DMS79 (cell line): ENCODE measurements around the gene PABPC3.

Experiments used
- DNase-seq: peaks from one replicate; lab custom pipeline; 2025; lab: John Stamatoyannopoulos, UW

PABPC3 gene

DNA sequence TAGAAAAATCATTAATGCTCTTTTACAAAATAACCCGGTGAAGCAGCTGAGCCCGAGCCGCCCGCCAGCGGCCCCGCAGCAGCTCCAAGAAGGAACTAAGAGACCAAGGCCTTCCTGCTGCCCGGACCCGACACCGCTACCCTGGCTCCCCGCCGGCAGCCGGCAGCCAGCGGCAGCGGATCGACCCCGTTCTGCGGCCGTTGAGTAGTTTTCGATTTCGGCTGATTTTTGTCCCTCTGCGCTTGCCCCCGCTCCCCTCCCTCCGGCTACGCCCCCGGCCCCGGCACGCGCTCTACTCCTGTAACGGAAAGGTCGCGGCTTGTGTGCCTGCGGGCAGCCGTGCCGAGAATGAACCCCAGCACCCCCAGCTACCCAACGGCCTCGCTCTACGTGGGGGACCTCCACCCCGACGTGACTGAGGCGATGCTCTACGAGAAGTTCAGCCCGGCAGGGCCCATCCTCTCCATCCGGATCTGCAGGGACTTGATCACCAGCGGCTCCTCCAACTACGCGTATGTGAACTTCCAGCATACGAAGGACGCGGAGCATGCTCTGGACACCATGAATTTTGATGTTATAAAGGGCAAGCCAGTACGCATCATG, at the start of gene PABPC3:
Gene PABPC3, plus strand, starts transcription at position 286 of the 603 bp plus-strand sequence. Its CDS starts 63 bp downstream, at position 349.
- no peak for DNase-seq

DNA sequence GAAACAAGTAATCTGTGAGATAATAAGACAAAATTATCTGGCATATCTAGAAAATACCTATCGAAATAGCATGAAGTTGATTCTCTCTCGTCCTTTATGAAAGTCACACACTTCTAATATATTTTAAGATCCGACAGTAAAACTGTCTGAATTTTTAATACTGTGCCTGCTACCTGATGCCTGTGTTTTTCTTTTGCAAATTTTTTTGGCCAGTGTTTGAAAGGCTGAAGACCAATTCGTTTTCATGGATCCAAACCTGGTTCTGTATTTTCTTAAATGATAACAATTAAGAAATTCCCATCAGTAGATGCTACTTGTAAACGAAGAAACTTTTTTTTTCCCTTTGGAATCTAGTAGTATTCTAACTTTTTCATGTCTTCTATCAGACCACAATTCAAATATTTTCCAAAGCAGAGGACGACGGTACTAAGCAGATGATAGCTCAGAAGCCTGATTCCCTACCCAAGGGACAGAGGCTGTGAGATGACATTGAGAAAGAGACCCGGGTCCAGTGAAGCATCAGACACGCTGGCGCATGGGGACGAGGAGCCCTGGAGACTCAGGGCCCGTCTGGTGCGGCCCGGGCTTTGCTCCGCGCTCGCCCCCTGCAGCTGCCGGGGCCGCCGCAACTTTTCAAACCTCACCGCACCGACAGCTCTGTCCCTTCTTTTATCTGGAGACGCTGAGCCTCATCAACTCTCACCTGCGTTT, 49.5 kb upstream of the PABPC3 start:
- no peak for DNase-seq

DNA sequence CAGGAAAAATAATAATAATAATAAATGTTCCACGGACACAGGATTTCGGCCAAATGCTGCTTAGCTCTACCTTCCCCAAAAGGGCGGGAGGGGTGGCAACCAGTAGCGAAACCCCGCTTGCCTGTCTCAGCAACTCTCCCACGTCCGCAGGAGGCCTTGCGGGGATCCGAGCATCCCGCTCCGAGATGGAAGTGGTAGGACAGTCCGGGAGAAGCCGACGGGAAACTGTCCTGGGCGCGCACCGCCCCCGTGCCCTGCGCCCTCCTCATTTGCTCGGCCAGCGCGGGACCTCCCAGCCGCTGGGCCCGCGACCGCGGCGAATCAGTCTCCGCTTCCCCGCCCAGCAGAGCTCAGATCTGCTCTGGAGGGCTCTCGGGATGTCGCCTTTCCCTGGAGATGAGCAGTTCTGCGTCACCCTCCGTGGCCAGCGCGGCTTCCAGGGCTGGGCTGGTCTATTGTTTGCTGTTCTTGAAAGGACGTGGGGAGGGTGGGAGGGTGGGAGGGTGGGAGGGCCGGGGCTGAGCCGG, 48.9 kb upstream of the PABPC3 start:
- no peak for DNase-seq

DNA sequence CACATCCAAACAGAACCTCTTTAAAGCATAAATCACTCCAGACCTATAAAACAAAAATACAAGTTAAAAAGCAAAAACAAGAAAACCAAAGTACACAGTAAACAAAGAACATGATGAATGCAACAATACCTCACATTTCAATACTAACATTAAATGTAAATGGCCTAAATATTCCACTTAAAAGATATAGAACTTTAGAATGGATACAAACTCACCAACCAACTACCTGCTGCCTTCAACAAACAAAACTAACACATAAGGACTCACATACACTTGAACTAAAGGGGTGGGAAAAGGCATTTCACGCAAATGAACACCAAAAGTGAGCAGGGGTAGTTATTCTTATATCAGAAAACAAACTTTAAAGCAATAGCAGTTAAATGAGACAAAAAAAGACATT, 44.9 kb upstream of the PABPC3 start:
- DNase-seq = no peak

DNA sequence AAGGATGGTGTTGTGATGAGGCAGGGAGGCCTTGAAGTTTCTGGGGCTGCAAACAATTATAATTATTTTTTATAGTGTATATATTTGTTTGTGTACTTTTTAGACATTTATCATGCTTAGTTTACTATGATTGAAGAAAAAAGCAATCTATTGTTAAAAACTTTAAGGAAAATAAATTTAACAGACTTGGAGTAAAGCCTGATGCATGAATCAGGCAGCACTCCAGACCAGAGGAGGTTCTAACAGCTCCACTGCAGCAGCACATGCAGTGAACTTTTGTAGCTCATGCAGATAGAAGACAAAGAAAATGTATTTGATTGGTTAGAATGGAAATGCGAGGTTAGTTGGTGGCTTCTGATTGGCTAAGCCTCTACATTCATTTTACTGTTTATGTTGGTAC, 36.8 kb upstream of the PABPC3 start:
- no peak for DNase-seq

DNA sequence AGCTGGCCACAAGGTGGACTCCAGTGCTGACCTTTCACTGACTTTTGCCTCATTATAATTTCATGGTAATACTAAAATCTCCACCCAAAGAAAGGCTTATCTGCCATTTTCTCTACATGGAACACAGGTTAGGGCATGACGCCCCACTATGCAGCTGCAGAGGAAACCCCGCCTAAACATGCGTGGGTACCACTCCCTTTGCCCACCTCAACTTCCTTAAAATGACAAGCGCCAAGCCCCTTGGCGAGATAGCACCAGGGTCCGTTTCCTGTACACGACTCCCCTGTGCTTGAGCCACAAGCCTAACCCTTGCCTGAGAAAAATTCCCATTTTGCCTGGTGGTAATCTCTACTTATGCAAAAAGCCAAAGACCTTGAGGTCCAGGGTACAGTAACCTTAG, 36.0 kb upstream of the PABPC3 start:
- DNase-seq = no peak

DNA sequence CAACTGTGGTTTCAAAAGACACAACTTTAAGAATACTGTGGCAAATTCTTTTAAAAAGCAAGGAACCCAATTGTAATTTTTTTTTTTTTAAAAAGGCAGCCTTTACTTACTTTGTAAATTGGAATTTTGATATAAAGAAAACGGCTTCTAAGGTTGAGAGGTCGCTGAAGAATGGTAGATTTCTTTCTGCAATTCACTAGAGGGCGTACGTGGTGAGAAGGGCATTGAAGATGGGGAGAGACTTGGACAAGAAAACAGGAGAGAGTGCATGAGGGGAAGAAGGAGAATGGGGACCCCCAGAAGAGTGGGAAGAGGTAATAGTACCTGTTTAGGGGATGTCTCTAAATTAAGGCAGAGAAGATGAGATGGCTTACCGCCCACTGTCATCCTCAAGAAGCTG, 33.5 kb upstream of the PABPC3 start:
- no peak for DNase-seq

DNA sequence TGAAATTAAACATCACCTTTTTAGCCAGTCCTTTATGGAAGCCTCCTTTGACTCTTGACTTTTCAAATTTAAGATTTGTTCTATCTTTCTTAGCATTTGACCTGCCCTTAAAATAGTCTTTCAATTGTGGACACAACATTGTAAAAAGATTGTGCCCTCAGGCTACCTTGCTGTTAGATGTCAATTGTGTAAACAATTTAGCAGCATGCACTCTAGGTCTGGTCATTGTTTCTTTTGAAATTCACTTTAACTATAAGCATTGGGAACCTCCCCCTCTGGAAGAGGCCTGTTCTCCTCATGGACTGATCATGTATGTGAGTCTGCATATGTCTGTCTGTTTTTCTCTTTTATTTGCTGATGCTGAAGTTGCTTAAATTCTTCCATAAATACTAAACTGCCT, 31.5 kb upstream of the PABPC3 start:
- no peak for DNase-seq

DNA sequence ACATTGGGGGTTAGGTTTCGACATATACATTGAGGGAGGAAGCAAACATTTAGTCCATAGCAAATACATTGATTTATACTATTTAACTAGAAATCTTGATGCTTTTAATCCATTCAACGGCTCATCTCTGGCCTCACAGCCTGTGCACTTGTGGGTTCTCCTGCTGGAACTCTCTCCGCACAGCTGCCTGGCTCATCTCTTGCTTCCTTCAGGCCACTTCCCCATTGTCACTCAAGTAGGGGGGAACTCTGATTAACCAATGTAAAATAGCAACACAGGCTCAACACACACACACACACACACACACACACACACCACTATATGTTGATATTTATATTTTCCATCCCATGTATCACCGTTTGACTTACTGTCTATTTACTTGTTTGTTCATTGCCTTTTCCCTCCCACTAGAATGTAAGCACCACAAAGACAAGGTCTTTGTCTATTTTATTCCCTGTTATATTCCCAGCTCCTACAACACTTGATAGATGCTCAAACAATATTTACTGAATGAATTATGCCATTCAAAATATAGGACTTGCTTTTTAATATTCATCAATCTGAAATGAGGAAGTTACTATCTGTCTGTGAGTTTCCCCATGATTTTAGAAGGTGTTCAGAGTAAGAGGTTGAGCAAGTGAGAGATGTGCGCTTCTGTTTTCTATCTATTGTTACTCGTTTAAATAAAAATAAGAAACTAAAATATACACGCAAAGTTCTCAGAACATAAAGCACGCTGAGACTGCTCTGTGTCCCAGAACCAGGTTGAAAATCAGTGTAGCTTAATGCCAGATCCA, 29.8 kb upstream of the PABPC3 start:
- DNase-seq = no peak

DNA sequence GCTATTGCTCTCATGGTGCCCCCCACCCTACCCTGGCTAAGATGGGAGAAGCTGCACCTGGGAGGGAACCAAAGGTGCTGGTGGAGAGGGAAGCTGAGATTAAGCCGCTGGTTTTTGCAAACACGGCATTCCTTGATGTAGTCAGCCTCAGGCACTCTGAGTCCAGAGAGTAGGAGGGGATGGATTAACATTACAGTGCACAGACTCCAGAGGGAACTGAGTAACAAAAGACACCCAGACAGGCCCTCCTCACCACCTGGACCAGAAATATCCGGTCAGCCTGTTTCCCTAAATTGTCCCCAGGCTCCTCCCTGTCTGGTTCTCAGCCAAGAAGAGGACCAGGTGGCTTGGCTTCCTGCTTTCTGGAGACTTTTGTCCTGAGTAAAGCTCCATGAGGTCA, 28.9 kb upstream of the PABPC3 start:
- no peak for DNase-seq

DNA sequence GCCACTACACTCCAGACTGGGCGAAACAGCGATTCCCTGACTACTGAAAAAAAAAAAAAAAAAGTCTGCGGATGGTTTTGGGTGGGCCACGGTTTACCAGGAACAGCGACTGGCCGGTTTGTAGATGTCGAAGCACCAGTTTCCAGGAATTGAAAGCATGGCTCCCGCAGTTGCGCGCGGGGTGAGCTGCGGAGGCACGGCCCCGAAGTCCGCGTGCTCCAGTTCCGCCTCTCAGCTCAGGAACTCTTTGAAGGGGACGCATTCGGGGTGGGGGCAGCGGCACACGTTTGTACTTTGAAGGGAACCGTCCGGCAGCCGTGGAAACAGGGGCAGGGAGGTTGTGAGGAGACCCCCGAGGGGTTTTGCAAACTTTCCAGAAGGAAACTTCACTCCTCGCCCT, 27.1 kb upstream of the PABPC3 start:
- no peak for DNase-seq

DNA sequence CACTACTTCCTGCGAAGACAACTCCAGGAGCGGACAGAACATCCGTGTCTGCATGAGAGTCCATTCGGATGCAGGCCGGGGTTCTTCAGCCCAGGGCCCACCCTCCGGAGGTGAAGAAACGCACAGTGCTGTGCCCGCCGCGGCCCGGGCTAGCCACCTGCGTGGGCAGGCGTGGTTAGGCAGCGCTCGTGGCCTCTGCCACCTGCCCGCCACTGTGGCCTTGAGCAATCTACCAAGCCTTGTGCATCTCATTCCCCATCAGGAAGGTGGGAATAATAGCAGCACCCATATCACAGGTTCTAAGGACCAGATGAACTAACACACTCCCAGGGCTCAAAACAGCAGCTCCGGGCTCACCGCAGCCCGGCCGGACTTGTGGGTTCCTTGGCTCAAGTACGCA, 26.7 kb upstream of the PABPC3 start:
- DNase-seq = no peak

DNA sequence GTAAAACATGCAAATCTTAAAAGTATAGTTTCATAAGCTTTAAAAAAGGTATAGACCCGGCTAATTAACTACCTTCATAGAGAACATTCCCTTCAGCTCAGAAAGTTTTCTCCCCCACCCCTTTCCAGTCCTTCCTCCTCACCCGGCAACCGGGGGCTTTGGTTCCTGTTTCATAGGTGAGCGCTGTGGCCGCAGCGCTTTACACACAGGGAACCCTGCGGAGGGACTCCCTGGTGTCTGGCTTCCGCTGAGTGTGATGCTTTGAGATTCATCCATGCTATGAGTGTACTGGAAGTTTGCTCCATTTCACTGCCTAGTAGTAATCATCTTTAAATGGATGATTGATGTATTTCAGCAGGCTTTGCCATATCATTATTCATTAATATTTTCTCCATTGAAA, 26.0 kb upstream of the PABPC3 start:
- no peak for DNase-seq

DNA sequence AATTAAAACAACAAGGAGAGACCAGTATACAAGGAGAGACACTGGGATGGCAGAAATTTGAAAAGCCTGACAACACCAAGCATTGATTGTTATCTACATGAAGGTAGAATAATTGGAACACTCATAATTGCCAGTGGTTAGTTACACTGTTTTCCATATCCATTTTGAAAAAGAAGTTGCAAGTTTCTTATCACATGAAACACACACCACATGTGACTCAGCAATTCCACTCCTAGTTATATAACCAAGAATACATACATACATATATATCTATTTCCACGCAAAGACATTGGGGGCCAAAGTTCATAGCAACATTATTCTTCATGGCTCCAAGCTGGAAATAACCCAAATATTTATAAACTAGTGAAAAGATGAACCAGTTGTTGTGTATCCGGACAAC, 15.2 kb upstream of the PABPC3 start:
- DNase-seq = no peak

DNA sequence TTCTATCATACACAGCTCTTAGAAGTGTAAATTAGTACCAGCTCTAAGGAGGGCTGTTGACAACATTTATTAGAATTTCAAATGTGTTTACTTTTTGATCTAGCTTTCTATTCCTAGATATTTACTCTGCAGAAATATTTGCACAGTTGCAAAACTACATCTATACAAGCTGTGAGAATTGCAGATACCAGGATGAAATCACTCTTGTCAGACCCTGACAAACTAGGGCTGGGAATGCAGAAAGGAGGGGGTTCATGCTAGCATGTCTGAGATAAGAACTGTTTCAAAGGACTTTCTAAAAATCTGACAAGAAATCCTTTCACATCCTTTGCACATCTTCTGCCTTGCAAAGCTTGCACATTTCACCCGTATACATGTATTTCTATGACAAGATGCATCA, 11.8 kb upstream of the PABPC3 start:
- DNase-seq = no peak

DNA sequence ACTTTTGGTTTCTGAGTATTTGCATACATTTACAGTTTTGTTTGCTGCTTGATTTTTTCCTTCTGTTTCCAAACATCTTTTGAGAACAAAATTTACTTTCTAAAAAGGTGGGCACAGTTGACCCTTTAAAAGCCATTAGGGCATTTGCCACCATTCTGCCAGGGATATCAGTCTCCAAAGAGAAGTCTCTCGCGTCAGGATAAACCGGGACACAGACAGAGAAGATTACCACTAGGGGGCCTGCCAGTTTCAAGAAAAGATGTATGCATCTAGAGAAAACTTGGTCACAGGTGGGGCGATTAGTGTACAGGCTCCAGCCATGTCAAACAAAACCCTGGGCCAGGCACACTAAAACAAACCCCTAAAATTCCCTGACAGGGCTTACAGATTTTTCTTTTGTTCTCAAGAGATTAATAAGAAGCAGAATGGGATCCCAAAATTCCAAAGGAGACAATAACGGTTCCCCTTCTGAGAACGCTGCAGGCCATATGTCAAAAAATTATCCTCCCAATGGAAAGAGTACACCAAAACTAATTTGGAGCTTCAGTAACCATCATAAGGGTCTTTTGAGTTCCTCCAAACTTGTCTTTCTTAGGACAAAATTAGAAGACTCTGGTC, 10.7 kb upstream of the PABPC3 start:
- DNase-seq = no peak

DNA sequence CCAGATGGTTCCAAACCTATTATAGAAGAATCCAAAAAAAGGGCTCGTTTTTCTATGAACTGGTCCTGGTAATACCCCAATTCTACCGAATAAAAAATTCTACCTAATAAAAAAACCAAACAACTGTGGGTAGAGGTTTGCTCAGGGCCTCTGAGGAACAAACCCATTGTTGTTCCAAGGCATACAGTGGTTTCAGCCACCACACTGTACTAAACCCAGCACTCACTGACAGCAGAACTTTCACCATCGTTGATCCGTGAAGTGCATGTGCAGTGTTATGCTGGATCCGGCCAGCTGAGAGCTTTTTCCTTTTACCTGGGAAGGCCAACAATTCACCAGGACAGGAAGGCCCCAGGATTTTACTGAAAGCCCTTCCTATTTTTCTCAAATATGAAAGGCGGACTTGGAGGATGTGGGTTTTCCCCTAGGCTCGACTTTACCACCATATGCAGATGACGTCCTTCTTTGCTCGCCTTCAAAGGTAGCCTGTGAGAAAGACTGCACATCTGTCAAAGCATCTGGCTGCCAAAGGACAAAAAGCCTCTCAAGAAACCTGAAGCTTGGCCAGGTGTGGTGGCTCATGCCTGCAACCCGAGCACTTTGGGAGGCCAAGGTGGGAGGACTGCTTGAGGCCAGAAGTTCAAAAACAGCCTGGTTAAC, 7.2 kb upstream of the PABPC3 start:
- no peak for DNase-seq

DNA sequence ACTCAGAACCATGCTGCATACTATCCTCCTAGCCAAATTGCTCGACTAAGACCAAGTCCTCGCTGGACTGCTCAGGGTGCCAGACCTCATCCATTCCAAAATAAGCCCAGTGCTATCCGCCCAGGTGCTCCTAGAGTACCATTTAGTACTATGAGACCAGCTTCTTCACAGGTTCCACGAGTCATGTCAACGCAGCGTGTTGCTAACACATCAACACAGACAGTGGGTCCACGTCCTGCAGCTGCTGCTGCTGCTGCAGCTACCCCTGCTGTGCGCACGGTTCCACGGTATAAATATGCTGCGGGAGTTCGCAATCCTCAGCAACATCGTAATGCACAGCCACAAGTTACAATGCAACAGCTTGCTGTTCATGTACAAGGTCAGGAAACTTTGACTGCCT, 1.5 kb downstream of the PABPC3 start:
- DNase-seq = no peak

DNA sequence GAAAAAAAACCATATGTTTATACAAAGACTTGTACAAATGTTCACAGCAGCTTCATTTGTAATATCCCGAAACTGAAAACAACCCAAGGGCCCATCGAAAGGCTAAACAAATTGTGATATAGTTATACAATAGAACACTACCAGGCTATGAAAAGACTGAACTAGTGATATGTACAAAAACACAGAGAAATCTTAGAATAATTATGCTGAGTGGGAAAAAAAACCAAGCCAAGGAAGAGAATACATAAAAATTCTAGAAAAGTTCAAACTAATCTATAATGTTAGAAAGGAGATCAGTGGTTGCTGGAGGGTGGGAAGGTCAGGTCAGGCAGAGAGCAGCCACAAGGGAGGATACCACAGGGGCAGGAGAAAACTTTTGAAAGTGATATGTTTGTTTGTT, 7.8 kb downstream of the PABPC3 start:
- no peak for DNase-seq

DNA sequence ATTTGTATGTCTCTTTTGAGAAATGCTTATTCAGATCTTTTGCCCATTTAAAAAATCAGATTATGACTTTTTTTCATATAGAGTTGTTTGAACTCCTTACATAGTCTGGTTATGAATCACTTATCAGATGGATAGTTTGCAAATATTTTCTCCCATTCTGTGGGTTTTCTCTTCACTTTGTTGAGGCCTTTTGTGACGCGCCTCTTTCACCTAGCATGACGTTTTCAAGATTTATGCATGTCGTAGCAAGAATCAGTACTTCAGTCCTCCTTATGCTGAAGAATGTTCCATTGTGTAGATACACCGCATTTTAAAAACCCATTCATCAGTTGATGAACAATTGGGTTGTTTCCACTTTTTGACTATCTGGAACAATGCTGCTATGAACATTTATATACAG, 13.4 kb downstream of the PABPC3 start:
- DNase-seq = no peak

DNA sequence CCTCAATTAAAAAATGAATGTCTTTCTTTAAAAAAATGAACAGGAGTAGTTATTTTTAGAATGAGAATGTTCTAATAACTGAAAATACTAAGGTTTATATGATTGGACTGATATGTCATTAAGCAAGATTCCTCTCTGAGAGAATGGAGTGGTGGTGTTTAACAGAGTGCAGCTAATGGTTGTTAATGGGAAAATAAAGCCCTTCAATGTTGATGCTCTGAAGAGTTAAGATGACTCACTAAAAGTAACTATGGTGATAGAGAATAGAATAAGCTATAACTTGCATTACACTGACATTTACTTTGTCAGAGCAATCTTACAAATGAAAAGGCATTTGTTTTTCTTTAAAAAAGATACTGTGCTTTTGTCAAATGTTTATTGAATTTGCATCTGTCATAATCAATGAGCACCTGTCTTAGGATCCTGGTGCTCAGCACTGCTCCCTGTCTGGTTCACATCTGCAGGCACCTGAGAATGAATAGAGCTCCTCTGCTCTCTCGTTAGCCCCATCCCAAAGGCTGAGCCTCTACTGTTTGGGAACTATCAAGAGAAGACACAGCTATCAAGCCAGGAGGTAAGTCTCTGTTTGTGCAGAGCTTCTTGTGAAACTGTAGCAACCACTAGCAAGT, 15.1 kb downstream of the PABPC3 start:
- no peak for DNase-seq

DNA sequence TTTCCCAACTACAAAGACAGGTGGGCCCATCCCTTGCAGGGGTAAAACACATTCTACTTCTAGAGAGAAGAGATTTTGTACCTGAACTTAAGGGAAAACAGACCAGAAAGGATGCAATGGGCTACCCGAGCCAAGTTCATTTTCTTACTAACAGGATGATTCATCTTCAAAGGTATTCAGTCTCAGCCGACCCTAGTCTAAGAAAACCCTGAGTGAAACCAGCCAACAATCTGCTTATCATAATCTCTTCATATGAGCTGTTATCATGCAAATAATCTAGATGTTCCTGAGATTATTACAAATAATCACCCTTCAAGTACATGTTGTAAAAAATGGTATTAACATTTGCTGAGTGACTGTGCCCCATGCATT, 15.6 kb downstream of the PABPC3 start:
- DNase-seq = no peak
